ENCODE measurements around the gene HES7. TPM values are rescaled to one million over a fixed set of nuclear protein-coding genes. Genes with fewer than 3 reads are reported as not detected.

The HES7 gene
- total RNA-seq, 2 experiments from 2014 or later, result 2.5 to 2.8 TPM

Small RNA genes within 50 kb of the gene (microRNA-seq; reads per million reads assigned to microRNA genes)
- gene MIR4314 (ENCODE audit: borderline microRNAs expressed, borderline number of aligned reads, borderline replicate concordance) (not detected), gene MIR6883 (ENCODE audit: borderline microRNAs expressed, borderline number of aligned reads, borderline replicate concordance) (not detected)

Other genes starting within 250 kb of the HES7 start
- 100 to 1,000 TPM; 120 to 133 TPM for gene CHD3, start 235.3 kb downstream of the HES7 start, total RNA-seq
- gene RNF227, start 207.8 kb downstream of the HES7 start, total RNA-seq, result 1 to 10 TPM; 2.7 to 3.3 TPM
- gene KCNAB3, start 194.2 kb downstream of the HES7 start, total RNA-seq, result 1 to 10 TPM; 4.9 to 5.3 TPM
- 100 to 1,000 TPM; 197 to 201 TPM for gene TRAPPC1, start 192.2 kb downstream of the HES7 start, total RNA-seq
- gene CNTROB, start 191.9 kb downstream of the HES7 start, total RNA-seq, result 10 to 100 TPM; 45.9 to 50.1 TPM
- gene GUCY2D, start 121.5 kb downstream of the HES7 start, total RNA-seq, result not detected
- gene ALOX15B, start 85.0 kb downstream of the HES7 start, total RNA-seq, result not detected
- 1 to 10 TPM; 2.1 to 2.3 TPM for gene ALOX12B, start 36.4 kb downstream of the HES7 start, total RNA-seq
- under 1 TPM; 0.12 TPM for gene ALOXE3, start 5.6 kb downstream of the HES7 start, total RNA-seq
- 10 to 100 TPM; 48.9 to 56.3 TPM for gene PER1, start 28.3 kb upstream of the HES7 start, total RNA-seq
- 10 to 100 TPM; 30.1 to 30.4 TPM for gene VAMP2, start 38.8 kb upstream of the HES7 start, total RNA-seq
- gene TMEM107, start 52.3 kb upstream of the HES7 start, total RNA-seq, result 10 to 100 TPM; 32.6 to 35.3 TPM
- 1 to 10 TPM; 7.9 to 8.3 TPM for gene BORCS6, start 66.1 kb upstream of the HES7 start, total RNA-seq
- gene AURKB, start 86.5 kb upstream of the HES7 start, total RNA-seq, result 100 to 1,000 TPM; 184 TPM
- gene CTC1, start 124.0 kb upstream of the HES7 start, total RNA-seq, result 10 to 100 TPM; 64.7 to 79.2 TPM
- gene PFAS, start 125.2 kb upstream of the HES7 start, total RNA-seq, result 100 to 1,000 TPM; 102 to 105 TPM
- 10 to 100 TPM; 41.7 to 45.5 TPM for gene RANGRF, start 164.6 kb upstream of the HES7 start, total RNA-seq
- gene SLC25A35, start 171.3 kb upstream of the HES7 start, total RNA-seq, result 1 to 10 TPM; 3.4 to 3.9 TPM
- gene ARHGEF15, start 186.1 kb upstream of the HES7 start, total RNA-seq, result not detected
- gene ODF4, start 215.7 kb upstream of the HES7 start, total RNA-seq, result not detected